Measurements from ENCODE around the gene AIFM2.

- TF ChIP-seq REST (IDR thresholded peaks at IDR 0.05; ENCODE audit: borderline replicate concordance in 1 of 2, low read depth in 1 of 2, low read length in 2 of 2) = no peak
- TF ChIP-seq ZFP82 (CRISPR knock-in tag; IDR thresholded peaks at IDR 0.05; ENCODE audit: borderline replicate concordance) = no peak
- TF ChIP-seq CBFB (CRISPR knock-in tag; IDR thresholded peaks at IDR 0.05) = no peak
- no peak for TF ChIP-seq ZNF331 (CRISPR knock-in tag; IDR thresholded peaks at IDR 0.05)
- TF ChIP-seq NAIF1 (CRISPR knock-in tag; IDR thresholded peaks at IDR 0.05; ENCODE audit: borderline replicate concordance) = no peak
- TF ChIP-seq ELK4 (CRISPR knock-in tag; IDR thresholded peaks at IDR 0.05; ENCODE audit: borderline replicate concordance) = no peak
- no peak for TF ChIP-seq HNRNPL (IDR thresholded peaks at IDR 0.05; ENCODE audit: low read depth, low read length)
- TF ChIP-seq PRDM15 (CRISPR knock-in tag; IDR thresholded peaks at IDR 0.05) = no peak
- no peak for TF ChIP-seq SP5 (CRISPR knock-in tag; IDR thresholded peaks at IDR 0.05; ENCODE audit: borderline replicate concordance, low read depth)
- TF ChIP-seq CTCF (CRISPR knock-in tag; IDR thresholded peaks at IDR 0.05) = peak; percentile 60
- no peak for TF ChIP-seq YY1 (IDR thresholded peaks at IDR 0.05; ENCODE audit: insufficient read depth, insufficient replicate concordance, low read depth, low read length)
- TF ChIP-seq ELF4 (CRISPR knock-in tag; IDR thresholded peaks at IDR 0.05; ENCODE audit: borderline replicate concordance) = no peak
Observed at GRCh38 chr10:70084189-70084588, 48.4 kb downstream of the AIFM2 start.

Data from HepG2 (cell line).